Cardiac muscle cell (in vitro differentiated cells and primary cell): ENCODE data around the gene R3HDM2. TPM values are rescaled to one million over a fixed set of nuclear protein-coding genes. Genes with fewer than 3 reads are reported as not detected.
A peak's percentile ranks its signal among the peaks of the same experiment; 100 is the strongest.

Experiments
- DNase-seq, 2 donors: peaks; one replicate each; pipeline versions ENCODE4 v3.0.0 to v3.0.0-alpha.2; 2010 to 2017; ENCODE audit warnings: low read depth in 1 of 2, low spot score in 1 of 2
- H3K27ac ChIP-seq: fragments of 200-600 bp; sonication (generic); 2 replicates; pipeline ENCODE4 v1.5.1; 2016
- H3K27me3 ChIP-seq: fragments of 200-600 bp; sonication (generic); 2 replicates; pipeline ENCODE4 v1.6.0; 2016; ENCODE audit warnings: control low read depth
- H3K36me3 ChIP-seq: fragments of 200-600 bp; sonication (generic); 2 replicates; pipeline ENCODE4 v1.5.1; 2016; ENCODE audit warnings: control low read depth
- H3K4me1 ChIP-seq: fragments of 200-600 bp; sonication (generic); 2 replicates; pipeline ENCODE4 v1.8.1; 2017; ENCODE audit warnings: low read depth, mild to moderate bottlenecking, mixed run types
- H3K4me3 ChIP-seq: fragments of 200-600 bp; sonication (generic); 2 replicates; pipeline ENCODE4 v1.5.1; 2016; ENCODE audit warnings: mild to moderate bottlenecking
- H3K9me3 ChIP-seq: fragments of 200-600 bp; sonication (generic); 2 replicates; pipeline ENCODE4 v1.5.1; 2017; ENCODE audit warnings: low read depth, mild to moderate bottlenecking, control low read depth
- CTCF ChIP-seq: IDR thresholded peaks from 2 replicates; pipeline ENCODE4 v1.5.1; 2012; ENCODE audit warnings: low read depth, mild to moderate bottlenecking, low read length
- polyA plus RNA-seq: library from polyadenylated mRNA; unstranded; fragments of >200 nt; fragmentation: Nextera tagmentation; extraction: Ambion mirVana; gene quantifications from 2 replicates; pipeline ENCODE4 v1.2.1, GENCODE V29; 2016
- total RNA-seq: library from RNA; depleted of rRNA; stranded (reverse); fragments of >200 nt; gene quantifications from 2 replicates; pipeline ENCODE4 v1.2.3, GENCODE V29; 2016

Gene R3HDM2
- total and polyA plus RNA-seq, 2 experiments from 2014 or later = 23.3 to 59.9 TPM

- H3K27me3 ChIP-seq = peaks cover 80% of the 10 kb centered on the region
- no peaks in the 10 kb centered on the region for H3K9me3 ChIP-seq
- TF ChIP-seq CTCF = peak; percentile 65
- H3K36me3 ChIP-seq = no peaks in the 10 kb centered on the region
- H3K4me1 ChIP-seq = peaks cover 6% of the 10 kb centered on the region
- no peak overlapping the region for H3K27ac ChIP-seq
- H3K4me3 ChIP-seq = no peak overlapping the region
- DNase-seq = peak; percentile 52 to 59
Observed at GRCh38 chr12:57224973-57225679, 205.7 kb downstream of the R3HDM2 start.

GRCh38 chr12:57224278-57224972 lies 206.4 kb downstream of the R3HDM2 start:
- TF ChIP-seq CTCF = no peak
- DNase-seq = no peak
- Histone ChIP-seq H3K4me3 (no peak overlapping the region), H3K4me1 (peaks cover 6% of the 10 kb centered on the region), H3K36me3 (no peaks in the 10 kb centered on the region), H3K9me3 (no peaks in the 10 kb centered on the region), H3K27ac (no peak overlapping the region), H3K27me3 (peaks cover 87% of the 10 kb centered on the region)

- Histone ChIP-seq H3K27me3 (peaks cover 96% of the 10 kb centered on the region), H3K9me3 (no peaks in the 10 kb centered on the region), H3K27ac (no peak overlapping the region), H3K4me3 (no peak overlapping the region), H3K4me1 (peaks cover 6% of the 10 kb centered on the region), H3K36me3 (no peaks in the 10 kb centered on the region)
- TF ChIP-seq CTCF = no peak
- DNase-seq = no peak
Observed at GRCh38 chr12:57223191-57224165, 207.4 kb downstream of the R3HDM2 start.

- no peaks in the 10 kb centered on the region for H3K9me3 ChIP-seq
- no peak overlapping the region for H3K27ac ChIP-seq
- H3K36me3 ChIP-seq = no peaks in the 10 kb centered on the region
- no peak for TF ChIP-seq CTCF
- no peak overlapping the region for H3K4me3 ChIP-seq
- no peak for DNase-seq
- peaks cover 100% of the 10 kb centered on the region for H3K27me3 ChIP-seq
- peaks cover 3% of the 10 kb centered on the region for H3K4me1 ChIP-seq
Observed at GRCh38 chr12:57222286-57223190, 208.3 kb downstream of the R3HDM2 start.
